Measurements from ENCODE around the gene TRAF7. TPM values are rescaled to one million over a fixed set of nuclear protein-coding genes. Genes with fewer than 3 reads are reported as not detected.

The TRAF7 gene
- total and polyA plus RNA-seq, 2 of the 8 experiments (the other 6 are each of a cell fraction or from before 2014, with no cell fraction given) = 96.8 to 148 TPM

DNA sequence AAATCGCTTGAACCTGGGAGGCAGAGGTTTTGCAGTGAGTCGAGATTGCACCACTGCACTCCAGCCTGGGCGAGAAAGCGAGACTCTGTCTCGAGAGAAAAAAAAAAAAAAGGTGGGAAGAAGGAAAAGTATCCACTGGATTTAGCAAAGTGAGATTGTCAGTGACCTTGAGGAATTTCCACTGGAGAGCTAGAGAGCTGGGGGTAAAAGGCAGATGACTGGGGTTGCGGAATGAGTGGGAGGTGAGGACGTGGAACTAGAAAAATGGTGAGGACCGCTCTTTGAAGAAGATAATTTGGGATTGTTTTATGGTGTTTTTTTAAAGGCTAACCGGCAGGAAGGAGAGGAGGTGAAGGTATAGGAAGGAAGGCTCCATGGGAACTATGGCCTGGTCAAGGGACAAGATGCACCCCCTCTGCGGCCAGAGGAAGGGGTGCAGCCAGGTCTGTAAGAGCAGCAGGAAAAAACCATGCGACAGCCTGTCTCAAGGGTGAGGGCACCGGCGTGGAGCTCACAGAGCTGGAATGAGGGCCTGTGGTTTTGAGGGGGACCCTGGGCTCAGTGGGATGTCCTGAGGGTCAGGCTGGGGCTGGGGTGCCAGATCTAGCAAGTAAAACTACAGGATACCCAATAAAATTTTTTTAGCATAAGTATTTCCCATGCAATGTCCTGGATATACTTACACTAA, 49.0 kb downstream of the TRAF7 start:
- Histone ChIP-seq H4K91ac (replicated peaks; ENCODE audit: insufficient read length, low read length) (no peak overlapping the region), H2BK5ac (ENCODE audit: low read depth, low read length) (no peak overlapping the region; the same call in none of the 2 replicates), H4K20me1 (replicated peaks in 1 of 2; ENCODE audit: control insufficient read depth in 1 of 2, insufficient read depth in 2 of 2, low read length in 2 of 2) (peaks cover 0 to 5% of the 10 kb centered on the region in 2 experiments), H3K9me3 (ENCODE audit: insufficient read depth in 2 of 2, low read depth in 1 of 2, low read length in 1 of 2) (no peaks in the 10 kb centered on the region), H3K4me3 (ENCODE audit: extremely low read depth in 1 of 4, insufficient read depth in 2 of 4, low read depth in 3 of 4, low read length in 4 of 4) (peak overlapping the region; percentile 78 to 97 (median 92)), H3K27ac (ENCODE audit: low read depth, low read length) (no peak overlapping the region), H3K79me1 (ENCODE audit: low read depth, low read length) (peaks cover 6% of the 10 kb centered on the region), H3K4ac (replicated peaks; ENCODE audit: insufficient read length, low read depth, low read length) (no peak overlapping the region), H3K4me2 (ENCODE audit: insufficient read depth in 1 of 2, low read depth in 2 of 2, low read length in 2 of 2) (peak overlapping the region; percentile 87 to 91), H2AFZ (ENCODE audit: low read length) (no peak overlapping the region), H2AK5ac (ENCODE audit: low read depth, low read length) (no peak overlapping the region), H3K18ac (ENCODE audit: extremely low read depth, low read length) (no peak overlapping the region), H3K56ac (replicated peaks; ENCODE audit: insufficient read length, low read depth, low read length) (no peak overlapping the region), H3K23me2 (ENCODE audit: low read depth, low read length) (peaks cover 11% of the 10 kb centered on the region; the same call in 1 of the 2 replicates), H4K5ac (ENCODE audit: insufficient read length, low read depth, low read length) (no peak overlapping the region), H2BK20ac (ENCODE audit: low read length) (no peak overlapping the region), H3K9ac (replicated peaks in 1 of 4; ENCODE audit: extremely low read depth in 1 of 4, low read depth in 3 of 4, low read length in 3 of 4) (no peak overlapping the region), H3K79me2 (ENCODE audit: control insufficient read depth in 1 of 2, insufficient read depth in 2 of 2, low read length in 2 of 2) (peaks cover 0 to 7% of the 10 kb centered on the region in 2 experiments; a peak in 1 of 4 replicates), H3K4me1 (replicated peaks in 1 of 4; ENCODE audit: control insufficient read depth in 3 of 4, insufficient read depth in 4 of 4, low read length in 3 of 4) (peaks cover 0 to 10% (median 7%) of the 10 kb centered on the region in 4 experiments; a peak in 6 of 7 replicates), H2BK120ac (replicated peaks; ENCODE audit: low read depth, low read length) (no peak overlapping the region), H3K14ac (ENCODE audit: insufficient read length) (no peak overlapping the region), H3K27me3 (replicated peaks in 1 of 4; ENCODE audit: control insufficient read depth in 3 of 4, extremely low read depth in 1 of 4, insufficient read depth in 3 of 4, low read length in 3 of 4) (peaks cover 0 to 2% (median 0%) of the 10 kb centered on the region in 4 experiments; a peak in 3 of 7 replicates), H2BK12ac (ENCODE audit: low read depth, low read length) (no peak overlapping the region), H4K8ac (ENCODE audit: extremely low read depth, insufficient read depth, low read length) (peak overlapping the region; percentile 84), H3K23ac (ENCODE audit: insufficient read length) (no peak overlapping the region), H3K36me3 (ENCODE audit: control insufficient read depth in 2 of 4, insufficient read depth in 4 of 4, low read length in 3 of 4) (peaks cover 4 to 28% (median 12%) of the 10 kb centered on the region in 4 experiments; a peak in 6 of 8 replicates), H2BK15ac (ENCODE audit: low read length) (no peak overlapping the region)
- ChIA-PET POLR2A (ENCODE audit: partially characterized antibody) (interaction anchor here (0.6 to 15.1 kb wide), 12 partner anchors 8 to 297 kb away, joined by 3 to 156 read pairs (median 4); partner anchors contain the start of genes CASKIN1, DNASE1L2, E4F1 and ECI1), CTCF (ENCODE audit: partially characterized antibody) (interaction anchor here (0.8 to 2.7 kb wide), 3 partner anchors 10 to 49 kb away, joined by 3 to 23 read pairs (median 3); no protein-coding TSS in a partner anchor)
- WGBS, 2 experiments (ENCODE audit: extremely low coverage in 1 of 2, insufficient coverage in 1 of 2, insufficient read length in 1 of 2, insufficient replicate concordance in 2 of 2, low coverage in 1 of 2, low lambda C conversion rate in 2 of 2, missing lambda C conversion rate in 1 of 2) = 84 to 100% methylated on average over 3 to 10 of the region's 13 CpGs
- no peak for DNase-seq (ENCODE audit: low read depth in 1 of 2, low spot score in 2 of 2)
- no peak for FAIRE-seq
- TF ChIP-seq JUND (IDR thresholded peaks at IDR 0.05; ENCODE audit: low read length) = no peak
- no peak for TF ChIP-seq RFX5 (IDR thresholded peaks at IDR 0.05; ENCODE audit: borderline replicate concordance, low read depth, low read length)
- TF ChIP-seq RBBP5 (IDR thresholded peaks at IDR 0.05; ENCODE audit: borderline replicate concordance, low read depth, low read length) = no peak
- TF ChIP-seq CREB1 (IDR thresholded peaks at IDR 0.05) = no peak
- no peak for TF ChIP-seq BRCA1 (IDR thresholded peaks at IDR 0.05; ENCODE audit: low read depth, low read length)
